ENCODE results near the gene CC2D2A. TPM values are rescaled to one million over a fixed set of nuclear protein-coding genes. Genes with fewer than 3 reads are reported as not detected.

CC2D2A gene
- polyA plus RNA-seq, 1 donor from 2014 or later: 8.6 TPM

GRCh38 chr4:15451866-15452765 is 17.6 kb upstream of the CC2D2A start:
- H4K20me1 ChIP-seq (ENCODE audit: insufficient read depth): no peaks in the 10 kb centered on the region
- no peak overlapping the region for H3K4me2 ChIP-seq (ENCODE audit: low read length)
- H3K36me3 ChIP-seq (ENCODE audit: insufficient read depth, low read length): no peaks in the 10 kb centered on the region
- no peaks in the 10 kb centered on the region for H3K79me2 ChIP-seq (replicated peaks; ENCODE audit: insufficient read depth, low read length)
- H3K27ac ChIP-seq (ENCODE audit: low read length): no peak overlapping the region
- no peak overlapping the region for H2AFZ ChIP-seq (ENCODE audit: low read depth, low read length)
- TF ChIP-seq POLR2AphosphoS5 (IDR thresholded peaks at IDR 0.05): no peak
- TF ChIP-seq SMC3 (conservative IDR thresholded peaks at IDR 0.05; ENCODE audit: poor library complexity): no peak
- no peak for TF ChIP-seq CTCF (IDR thresholded peaks at IDR 0.05; ENCODE audit: poor library complexity, severe bottlenecking)
- no peak for TF ChIP-seq TAF1 (IDR thresholded peaks at IDR 0.05; ENCODE audit: low read depth)
- no peak for TF ChIP-seq EZH2 (IDR thresholded peaks at IDR 0.05; ENCODE audit: borderline replicate concordance, insufficient read depth, low read length, poor library complexity, severe bottlenecking)
- no peak for TF ChIP-seq RAD21 (conservative IDR thresholded peaks at IDR 0.05)
- no peak for TF ChIP-seq EP300 (conservative IDR thresholded peaks at IDR 0.05; ENCODE audit: poor library complexity, severe bottlenecking)
- TF ChIP-seq MXI1 (conservative IDR thresholded peaks at IDR 0.05; ENCODE audit: poor library complexity, severe bottlenecking): no peak
- TF ChIP-seq REST (IDR thresholded peaks at IDR 0.05; ENCODE audit: borderline replicate concordance): no peak
- H3K9me2 ChIP-seq (ENCODE audit: insufficient read depth, low read length): no peaks in the 10 kb centered on the region
- no peaks in the 10 kb centered on the region for H3K9me3 ChIP-seq (ENCODE audit: low read length)
- no peaks in the 10 kb centered on the region for H3K27me3 ChIP-seq (ENCODE audit: insufficient read depth, low read depth, low read length)
- no peak overlapping the region for H3K9ac ChIP-seq (ENCODE audit: low read length)
- H3F3A ChIP-seq (ENCODE audit: insufficient read depth, low read length, poor library complexity, severe bottlenecking): no peaks in the 10 kb centered on the region
- H3K4me3 ChIP-seq (ENCODE audit: low read length): no peak overlapping the region

GRCh38 chr4:15455290-15455689 is 14.4 kb upstream of the CC2D2A start:
- H3K9ac ChIP-seq (ENCODE audit: low read length): no peak overlapping the region
- H3K4me3 ChIP-seq (ENCODE audit: low read length): no peak overlapping the region
- TF ChIP-seq EP300 (conservative IDR thresholded peaks at IDR 0.05; ENCODE audit: poor library complexity, severe bottlenecking): no peak
- TF ChIP-seq TAF1 (IDR thresholded peaks at IDR 0.05; ENCODE audit: low read depth): no peak
- TF ChIP-seq EZH2 (IDR thresholded peaks at IDR 0.05; ENCODE audit: borderline replicate concordance, insufficient read depth, low read length, poor library complexity, severe bottlenecking): no peak
- no peak for TF ChIP-seq MXI1 (conservative IDR thresholded peaks at IDR 0.05; ENCODE audit: poor library complexity, severe bottlenecking)
- TF ChIP-seq REST (IDR thresholded peaks at IDR 0.05; ENCODE audit: borderline replicate concordance): no peak
- no peak for TF ChIP-seq RAD21 (conservative IDR thresholded peaks at IDR 0.05)
- TF ChIP-seq CTCF (IDR thresholded peaks at IDR 0.05; ENCODE audit: poor library complexity, severe bottlenecking): no peak
- TF ChIP-seq POLR2AphosphoS5 (IDR thresholded peaks at IDR 0.05): no peak
- TF ChIP-seq SMC3 (conservative IDR thresholded peaks at IDR 0.05; ENCODE audit: poor library complexity): no peak
- no peak overlapping the region for H2AFZ ChIP-seq (ENCODE audit: low read depth, low read length)
- H3K4me2 ChIP-seq (ENCODE audit: low read length): no peak overlapping the region
- no peaks in the 10 kb centered on the region for H3F3A ChIP-seq (ENCODE audit: insufficient read depth, low read length, poor library complexity, severe bottlenecking)
- H3K79me2 ChIP-seq (replicated peaks; ENCODE audit: insufficient read depth, low read length): no peaks in the 10 kb centered on the region
- no peak overlapping the region for H3K27ac ChIP-seq (ENCODE audit: low read length)
- no peaks in the 10 kb centered on the region for H3K36me3 ChIP-seq (ENCODE audit: insufficient read depth, low read length)
- H3K9me3 ChIP-seq (ENCODE audit: low read length): no peaks in the 10 kb centered on the region
- no peaks in the 10 kb centered on the region for H3K9me2 ChIP-seq (ENCODE audit: insufficient read depth, low read length)
- H4K20me1 ChIP-seq (ENCODE audit: insufficient read depth): no peaks in the 10 kb centered on the region
- no peaks in the 10 kb centered on the region for H3K27me3 ChIP-seq (ENCODE audit: insufficient read depth, low read depth, low read length)

All from neural cell (in vitro differentiated cells).